HCEC 1CT (cell line): Measurements from ENCODE around the gene C3orf18.
"Not testable (repeated sequence)": the region's sequence is repeated elsewhere in the genome, so short reads cannot be mapped to it uniquely, and the experiment has no call there.

Experiments
- DNase-seq: peaks from one replicate; pipeline ENCODE4 v3.0.0-alpha.2; 2017

Gene C3orf18

GRCh38 chr3:50519471-50520089 is 48.0 kb downstream of the C3orf18 start:
- DNase-seq: peak; percentile 28

GRCh38 chr3:50518436-50518835 is 49.1 kb downstream of the C3orf18 start:
- no peak for DNase-seq

- DNase-seq: no peak
These were observed 49.8 kb downstream of the C3orf18 start for GRCh38 chr3:50517721-50518206.

- DNase-seq: no peak
These were observed 51.1 kb downstream of the C3orf18 start for GRCh38 chr3:50516440-50516871.

- no peak for DNase-seq
These were observed 51.7 kb downstream of the C3orf18 start for GRCh38 chr3:50515565-50516439.

- not testable (repeated sequence) for DNase-seq
These were observed 54.6 kb downstream of the C3orf18 start for GRCh38 chr3:50512908-50513307.

GRCh38 chr3:50512131-50512530 is 55.4 kb downstream of the C3orf18 start:
- no peak for DNase-seq

- DNase-seq: no peak
These were observed 57.2 kb downstream of the C3orf18 start for GRCh38 chr3:50510325-50510724.

GRCh38 chr3:50509715-50510114 is 57.8 kb downstream of the C3orf18 start:
- DNase-seq: no peak

GRCh38 chr3:50508821-50509220 is 58.7 kb downstream of the C3orf18 start:
- DNase-seq: no peak
